Activated gamma-delta T cell treated with Interleukin-2 at 50 U/mL for 16 hours (primary cell): ENCODE measurements around the gene ETFA.

Experiments used
- DNase-seq: peaks from one replicate; pipeline ENCODE4 v3.0.0-alpha.2; 2020

The ETFA gene

DNA sequence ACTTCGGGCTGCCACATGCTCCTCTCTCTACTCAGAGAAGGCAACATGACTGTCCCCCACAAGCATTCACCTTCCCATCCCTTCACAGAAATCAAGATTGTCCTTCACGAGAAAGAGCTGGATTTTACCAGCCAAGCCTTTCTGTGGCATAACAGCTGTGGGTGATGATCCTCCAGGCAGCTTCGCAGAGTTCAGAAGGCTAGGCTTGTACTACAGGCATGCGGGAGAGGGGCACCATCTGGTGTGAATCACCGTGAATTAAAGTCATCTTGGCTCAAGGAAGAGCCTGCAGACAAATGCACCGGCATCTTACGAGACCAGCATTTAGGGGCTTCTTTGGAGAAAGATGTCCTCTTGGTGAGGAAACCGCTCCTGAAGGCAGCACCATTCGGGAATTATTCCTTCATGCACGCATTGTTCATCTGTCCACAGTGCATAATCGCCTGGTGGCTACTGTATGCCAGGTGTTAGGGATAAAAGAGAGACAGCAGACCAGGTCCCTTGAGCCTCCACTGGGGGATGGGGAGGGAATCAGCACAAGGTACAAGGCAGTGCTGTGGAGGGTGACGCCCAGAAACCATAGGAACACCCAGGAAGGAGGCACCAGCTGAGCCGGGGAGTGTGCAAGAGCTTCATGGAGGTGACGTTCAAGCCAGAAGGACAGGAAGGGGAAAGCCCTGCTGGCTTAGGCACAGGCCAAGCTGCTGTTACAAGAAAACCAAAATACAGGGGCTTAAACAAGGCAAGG lies 142.9 kb downstream of the ETFA start:
- DNase-seq = no peak

DNA sequence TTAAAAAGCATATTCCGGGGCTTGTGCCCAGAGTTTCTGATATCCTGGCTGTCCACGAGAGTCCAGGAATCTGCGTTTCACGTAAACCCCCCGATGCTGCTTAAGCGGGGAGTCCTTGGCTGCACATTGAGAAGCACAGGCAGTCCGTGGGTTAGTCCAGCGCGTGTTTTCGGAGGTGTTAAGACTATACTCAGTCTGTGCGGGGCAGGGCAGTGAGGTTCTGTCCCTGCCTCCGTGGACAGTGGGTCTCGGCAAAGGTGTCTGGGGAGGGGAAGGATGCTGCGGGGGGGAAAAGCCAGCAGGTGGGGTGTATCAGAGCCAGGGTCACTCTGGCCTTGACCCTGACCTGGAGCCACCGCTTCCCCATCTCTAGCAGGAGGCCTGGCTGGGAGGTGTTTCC lies 145.3 kb downstream of the ETFA start:
- no peak for DNase-seq
